COLO668 (cell line): ENCODE data around the gene SMYD1.
"Not testable (repeated sequence)": the region's sequence is repeated elsewhere in the genome, so short reads cannot be mapped to it uniquely, and the experiment has no call there.

ENCODE experiments used
- DNase-seq: peaks from one replicate; lab custom pipeline; 2025; ENCODE audit not compliant: unreplicated experiment; lab: John Stamatoyannopoulos, UW

Gene SMYD1

GRCh38 chr2:88067598-88067997 lies at the start of gene SMYD1:
Gene SMYD1, plus strand, starts transcription at chr2:88067825. Its CDS starts 40 bp downstream, at chr2:88067865.
- DNase-seq = no peak

GRCh38 chr2:88018077-88018805 lies 49.4 kb upstream of the SMYD1 start:
- DNase-seq = not testable (repeated sequence)

- no peak for DNase-seq
These were observed 48.7 kb upstream of the SMYD1 start for GRCh38 chr2:88018909-88019308.

- no peak for DNase-seq
These were observed 47.6 kb upstream of the SMYD1 start for GRCh38 chr2:88019985-88020384.

GRCh38 chr2:88022669-88022921 lies 45.0 kb upstream of the SMYD1 start:
- no peak for DNase-seq

GRCh38 chr2:88024509-88024908 lies 43.1 kb upstream of the SMYD1 start:
- DNase-seq = no peak

- DNase-seq = no peak
These were observed 39.8 kb upstream of the SMYD1 start for GRCh38 chr2:88027697-88028389.

GRCh38 chr2:88028931-88029330 lies 38.7 kb upstream of the SMYD1 start:
- no peak for DNase-seq

GRCh38 chr2:88032070-88032702 lies 35.4 kb upstream of the SMYD1 start:
- DNase-seq = no peak

GRCh38 chr2:88036182-88036581 lies 31.4 kb upstream of the SMYD1 start:
- DNase-seq = no peak

GRCh38 chr2:88036606-88037005 lies 31.0 kb upstream of the SMYD1 start:
- no peak for DNase-seq

- DNase-seq = no peak
These were observed 29.1 kb upstream of the SMYD1 start for GRCh38 chr2:88038263-88039105.

- DNase-seq = no peak
These were observed 25.1 kb upstream of the SMYD1 start for GRCh38 chr2:88042476-88042875.

GRCh38 chr2:88045561-88045960 lies 22.1 kb upstream of the SMYD1 start:
- not testable (repeated sequence) for DNase-seq

- DNase-seq = no peak
These were observed 19.1 kb upstream of the SMYD1 start for GRCh38 chr2:88048541-88048940.

- no peak for DNase-seq
These were observed 18.0 kb upstream of the SMYD1 start for GRCh38 chr2:88049622-88050021.

- no peak for DNase-seq
These were observed 15.8 kb upstream of the SMYD1 start for GRCh38 chr2:88051792-88052191.

GRCh38 chr2:88053296-88053695 lies 14.3 kb upstream of the SMYD1 start:
- no peak for DNase-seq

GRCh38 chr2:88053934-88054781 lies 13.5 kb upstream of the SMYD1 start:
- DNase-seq = no peak

GRCh38 chr2:88054782-88055370 lies 12.7 kb upstream of the SMYD1 start:
- DNase-seq = peak; percentile 9
